HG03378 (cell line): ENCODE data around the gene PA2G4.
A peak's percentile ranks its signal among the peaks of the same experiment; 100 is the strongest.

Source experiments
- ATAC-seq: cut with Tn5 transposase; IDR thresholded peaks from one replicate; pipeline ENCODE4 v1.9.1; 2021; ENCODE audit warnings: mild to moderate bottlenecking, moderate library complexity; ENCODE audit not compliant: unreplicated experiment

PA2G4 gene

DNA sequence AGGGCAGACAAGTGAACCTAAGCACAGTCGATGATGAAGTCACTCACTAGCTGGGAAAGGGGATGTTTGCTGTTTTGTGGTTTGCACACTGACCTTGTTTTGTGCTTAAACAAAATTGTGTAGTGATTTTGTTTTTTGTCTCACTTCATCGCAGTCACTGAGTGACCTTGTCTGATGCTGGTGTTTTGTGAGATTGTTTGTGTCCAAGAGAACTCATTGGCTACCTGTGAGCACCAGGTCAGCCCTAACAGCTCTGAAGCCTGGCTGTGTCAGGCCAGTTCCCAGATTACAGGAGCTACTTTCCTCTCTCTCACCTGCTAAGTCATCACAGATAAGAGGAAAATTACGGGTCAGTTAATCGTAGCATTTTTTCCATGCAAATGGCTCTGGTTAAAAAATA is 19.8 kb downstream of the PA2G4 start:
- no peak for ATAC-seq

DNA sequence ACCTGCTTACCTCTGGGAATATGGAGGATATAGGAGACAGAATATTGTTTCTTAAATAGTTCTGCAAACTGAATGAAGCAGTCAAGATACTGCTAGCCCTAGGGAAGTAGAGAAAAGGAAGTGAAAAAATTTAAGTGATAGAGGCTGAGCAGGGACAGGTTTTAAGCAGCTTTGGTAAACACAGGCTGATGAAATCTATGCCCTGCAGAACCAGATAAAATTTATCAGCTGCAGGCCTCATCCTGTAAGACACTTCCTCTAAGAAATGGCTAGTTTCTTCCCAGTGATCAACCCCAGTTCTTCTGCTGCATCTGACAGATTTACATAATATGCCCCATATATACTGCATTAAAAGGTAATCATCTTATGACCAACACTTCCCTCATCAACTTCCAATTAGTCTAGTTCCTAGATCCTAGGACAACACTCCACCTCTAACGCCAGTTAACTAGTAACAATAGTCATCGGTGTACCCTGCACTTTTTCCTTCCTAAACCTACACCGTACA is 22.4 kb downstream of the PA2G4 start:
- no peak for ATAC-seq

DNA sequence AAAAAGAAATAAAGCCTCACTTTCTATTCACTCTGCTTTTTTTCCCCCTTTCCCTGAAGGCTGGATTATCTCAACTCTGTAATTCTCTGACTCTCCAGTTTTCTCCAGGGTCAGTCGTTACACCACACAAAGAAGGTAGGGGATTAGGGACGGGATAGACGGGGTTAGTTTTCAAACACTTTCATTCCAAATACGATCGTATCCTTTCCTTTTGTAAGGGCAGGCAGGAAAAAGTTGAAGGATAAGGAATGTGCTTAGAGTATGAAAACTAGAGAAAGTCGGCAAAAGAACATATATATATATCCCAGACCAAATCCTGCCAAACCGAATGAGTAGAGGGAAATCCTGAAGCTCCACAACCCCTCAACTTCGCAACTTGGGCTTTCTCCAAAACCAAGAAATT is 23.1 kb downstream of the PA2G4 start:
- no peak for ATAC-seq

DNA sequence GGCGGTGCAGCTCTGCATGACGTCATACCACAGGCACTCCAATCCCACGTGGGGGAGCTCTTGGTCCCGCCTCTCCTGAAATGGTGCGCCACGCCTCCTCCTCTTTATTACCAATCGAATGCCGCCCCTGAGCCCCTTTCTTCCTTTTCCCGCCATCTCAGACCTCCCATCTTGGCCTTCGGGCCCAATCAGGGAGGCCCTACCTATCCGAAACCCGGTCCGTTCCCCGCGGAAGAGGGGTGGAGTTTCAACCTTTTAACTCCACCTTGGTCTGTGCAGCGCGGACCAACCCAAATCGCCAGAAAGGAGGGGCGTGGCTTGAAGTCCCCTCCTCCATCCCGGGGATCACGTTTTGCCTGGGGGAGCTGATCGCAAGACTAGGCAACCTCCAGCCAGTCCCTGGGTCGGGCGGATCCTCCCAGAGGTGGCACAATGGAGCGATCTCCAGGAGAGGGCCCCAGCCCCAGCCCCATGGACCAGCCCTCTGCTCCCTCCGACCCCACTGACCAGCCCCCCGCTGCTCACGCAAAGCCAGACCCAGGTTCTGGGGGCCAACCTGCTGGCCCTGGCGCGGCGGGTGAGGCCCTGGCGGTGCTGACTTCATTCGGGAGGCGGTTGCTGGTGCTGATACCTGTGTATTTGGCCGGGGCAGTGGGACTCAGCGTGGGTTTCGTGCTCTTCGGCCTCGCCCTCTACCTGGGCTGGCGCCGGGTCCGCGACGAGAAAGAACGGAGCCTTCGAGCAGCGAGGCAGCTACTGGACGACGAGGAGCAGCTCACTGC is 23.7 kb downstream of the PA2G4 start, which contains the start of gene ESYT1:
Gene ESYT1, plus strand, starts transcription at position 380 of the 782 bp plus-strand sequence. Its CDS starts 53 bp downstream, at position 433.
- peak; percentile 83 for ATAC-seq

DNA sequence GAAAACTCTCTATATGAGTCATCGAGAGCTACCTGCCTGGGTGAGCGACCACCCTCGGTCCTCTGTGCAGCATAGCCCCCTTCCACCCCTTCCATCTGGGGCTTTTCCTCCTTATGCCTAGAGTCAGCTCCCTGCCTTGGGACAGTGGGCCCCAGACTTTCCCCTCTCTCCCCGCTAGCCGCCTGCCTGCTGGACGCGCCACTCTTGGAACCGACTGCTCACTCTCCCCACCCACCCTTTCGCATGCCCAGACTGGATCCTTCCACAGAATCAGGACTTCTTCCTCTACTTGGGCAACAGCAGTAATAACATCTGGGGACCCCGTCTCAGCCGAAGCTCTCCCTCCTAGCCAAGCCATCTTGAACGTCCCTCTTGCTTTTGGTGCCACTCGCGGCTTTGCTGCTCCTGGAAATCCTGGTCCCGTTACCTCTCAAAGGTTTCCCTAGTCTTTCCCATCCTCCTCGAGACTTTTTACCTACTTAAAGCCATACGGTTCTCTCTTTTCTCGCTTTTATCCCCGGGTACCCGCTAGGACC is 24.4 kb downstream of the PA2G4 start:
- no peak for ATAC-seq

DNA sequence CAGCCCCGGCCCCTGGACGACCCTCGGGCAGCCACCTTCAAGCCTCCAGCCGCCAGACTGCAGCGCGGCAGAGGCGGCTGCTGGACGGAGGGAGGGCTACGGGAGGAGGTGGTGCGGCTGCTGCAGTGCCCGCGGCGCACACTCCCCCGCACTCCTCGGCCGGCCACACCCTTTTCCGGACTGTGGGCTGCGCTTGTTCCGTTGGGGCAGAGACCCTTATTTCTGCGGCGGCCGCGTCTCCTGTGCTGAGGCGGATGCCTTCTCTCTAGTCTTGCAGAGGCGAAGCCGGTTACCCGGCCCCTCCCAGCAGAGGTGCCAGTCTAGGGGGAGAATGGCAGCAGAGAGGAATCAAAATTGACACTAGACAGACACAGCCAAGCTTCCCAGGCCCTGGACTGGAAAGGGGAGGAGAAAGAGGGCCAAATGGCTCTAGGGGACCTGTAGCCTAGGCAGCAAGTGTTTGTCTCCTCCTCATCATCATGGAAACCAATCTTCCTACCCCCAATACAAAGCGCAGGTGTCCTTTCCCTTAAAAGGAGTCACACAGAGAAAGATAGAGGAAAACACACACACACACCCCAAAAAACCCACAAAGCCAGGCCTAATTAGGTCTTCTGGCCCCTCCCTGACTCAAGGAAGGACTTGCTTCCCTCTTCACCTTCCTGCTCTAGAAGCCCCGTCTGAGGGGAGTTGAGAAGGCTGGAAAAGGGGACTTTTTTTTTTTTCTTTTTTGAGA is 25.0 kb downstream of the PA2G4 start:
- no peak for ATAC-seq

DNA sequence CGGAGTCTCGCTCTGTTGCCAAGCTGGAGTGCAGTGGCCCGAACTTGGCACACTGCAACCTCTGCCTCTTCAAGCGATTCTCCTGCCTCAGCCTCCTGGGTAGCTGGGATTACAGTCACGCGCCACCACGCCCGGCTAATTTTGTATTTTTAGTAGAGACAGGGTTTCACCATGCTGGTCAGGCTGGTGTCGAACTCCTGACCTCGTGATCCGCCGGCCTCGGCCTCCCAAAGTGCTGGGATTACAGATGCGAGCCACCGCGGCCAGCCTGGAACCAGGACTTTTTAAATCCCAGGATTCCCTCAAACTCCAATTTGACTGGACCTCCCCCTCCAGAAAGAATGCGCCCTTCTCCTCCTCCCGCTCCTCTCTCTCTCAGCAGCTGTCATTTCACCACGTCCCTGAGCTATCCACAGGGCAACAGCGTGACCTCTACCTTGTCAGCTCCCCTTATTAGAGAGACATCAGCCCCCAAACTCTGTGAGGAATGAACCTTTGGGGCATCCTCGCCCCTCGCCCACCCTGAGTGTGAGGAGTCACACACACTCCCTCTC is 25.7 kb downstream of the PA2G4 start:
- ATAC-seq: no peak

DNA sequence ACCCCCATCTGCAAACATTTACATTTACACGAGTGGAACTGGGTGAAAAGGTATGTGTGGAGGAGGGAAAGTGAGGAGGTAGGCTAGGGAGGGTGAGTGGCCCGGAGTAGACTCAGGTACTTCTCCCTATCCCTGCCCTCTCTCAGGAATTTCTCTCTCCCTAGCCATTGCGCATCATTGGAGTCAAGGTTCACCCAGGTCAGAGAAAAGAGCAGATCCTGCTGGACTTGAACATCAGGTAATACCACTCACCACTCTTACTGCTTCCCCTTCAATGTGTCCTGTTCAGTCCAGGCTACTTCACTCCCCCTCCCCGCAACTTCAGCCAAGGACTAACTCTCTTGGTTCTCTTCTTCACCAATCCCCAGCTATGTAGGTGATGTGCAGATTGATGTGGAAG is 26.5 kb downstream of the PA2G4 start:
- ATAC-seq: no peak

DNA sequence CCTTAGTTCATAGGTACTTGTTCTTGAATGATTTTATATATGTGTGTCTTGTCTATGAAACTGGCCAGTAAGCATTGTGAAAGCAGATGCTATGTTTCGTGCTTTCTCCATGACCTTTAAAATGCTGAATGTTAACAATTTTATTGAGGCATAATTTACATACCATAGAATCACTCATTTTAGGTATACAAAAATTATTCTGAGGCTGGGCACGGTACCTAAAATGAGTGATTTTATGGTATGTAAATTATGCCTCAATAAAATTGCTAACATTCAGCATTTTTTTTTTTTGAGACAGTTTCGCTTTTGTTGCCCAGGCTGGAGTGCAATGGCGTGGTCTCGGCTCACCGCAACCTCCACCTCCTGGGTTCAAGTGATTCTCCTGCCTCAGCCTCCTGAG is 30.5 kb downstream of the PA2G4 start:
- no peak for ATAC-seq

DNA sequence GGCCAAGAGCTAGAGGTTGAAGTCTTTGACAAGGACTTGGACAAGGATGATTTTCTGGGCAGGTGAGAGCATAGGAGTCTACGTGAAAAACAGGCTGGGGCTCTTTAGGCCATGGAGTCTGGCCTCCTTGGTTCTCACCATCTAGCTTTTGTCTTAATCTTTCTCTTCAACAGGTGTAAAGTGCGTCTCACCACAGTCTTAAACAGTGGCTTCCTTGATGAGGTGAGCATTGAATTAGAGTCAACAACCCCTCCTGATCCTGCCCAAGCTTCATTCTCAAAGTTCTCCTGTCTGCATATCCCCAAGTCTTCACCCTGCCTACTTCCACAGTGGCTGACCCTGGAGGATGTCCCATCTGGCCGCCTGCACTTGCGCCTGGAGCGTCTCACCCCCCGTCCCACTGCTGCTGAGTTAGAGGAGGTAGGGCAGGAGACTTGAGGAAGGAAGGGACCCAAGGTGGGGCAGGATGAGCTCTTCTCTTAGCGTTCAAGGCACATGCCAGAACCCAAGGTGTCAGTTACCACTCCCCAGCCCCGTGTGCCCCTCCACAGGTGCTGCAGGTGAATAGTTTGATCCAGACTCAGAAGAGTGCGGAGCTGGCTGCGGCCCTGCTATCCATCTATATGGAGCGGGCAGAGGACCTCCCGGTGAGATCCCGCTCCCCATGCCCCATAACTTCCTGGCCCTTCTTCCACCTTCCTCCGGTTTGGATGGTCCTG is 33.7 kb downstream of the PA2G4 start:
- no peak for ATAC-seq

DNA sequence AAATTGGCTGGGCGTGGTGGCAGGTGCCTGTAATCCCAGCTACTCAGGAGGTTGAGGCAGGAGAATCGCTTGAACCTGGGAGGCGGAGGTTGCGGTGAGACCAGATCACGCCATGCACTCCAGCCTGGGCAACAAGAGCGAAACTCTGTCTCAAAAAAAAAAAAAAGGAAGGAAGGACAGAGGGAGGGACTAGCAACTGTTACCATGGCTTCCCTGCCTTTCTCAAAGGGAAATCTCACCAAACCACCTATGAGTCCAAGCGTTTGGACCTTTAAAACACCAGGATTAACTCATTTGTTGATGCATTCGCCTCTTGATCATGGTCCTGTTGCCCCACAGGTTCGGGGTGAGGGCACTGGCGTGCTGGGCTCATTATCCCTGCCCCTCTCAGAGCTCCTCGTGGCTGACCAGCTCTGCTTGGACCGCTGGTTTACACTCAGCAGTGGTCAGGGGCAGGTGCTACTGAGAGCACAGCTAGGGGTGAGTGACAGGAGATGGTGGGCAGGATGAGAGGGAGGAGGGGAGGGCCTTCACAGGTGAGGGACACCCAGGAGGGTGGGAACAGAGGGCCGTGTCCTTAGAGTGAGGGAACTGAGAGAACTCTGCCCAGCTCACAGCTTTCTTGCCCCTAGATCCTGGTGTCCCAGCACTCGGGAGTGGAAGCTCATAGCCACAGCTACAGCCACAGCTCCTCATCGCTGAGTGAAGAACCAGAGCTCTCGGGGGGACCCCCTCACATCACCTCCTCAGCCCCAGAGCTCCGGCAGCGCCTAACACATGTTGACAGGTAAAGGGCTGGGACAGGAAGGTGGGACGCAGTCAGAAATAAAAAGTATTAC is 37.8 kb downstream of the PA2G4 start:
- ATAC-seq: no peak

DNA sequence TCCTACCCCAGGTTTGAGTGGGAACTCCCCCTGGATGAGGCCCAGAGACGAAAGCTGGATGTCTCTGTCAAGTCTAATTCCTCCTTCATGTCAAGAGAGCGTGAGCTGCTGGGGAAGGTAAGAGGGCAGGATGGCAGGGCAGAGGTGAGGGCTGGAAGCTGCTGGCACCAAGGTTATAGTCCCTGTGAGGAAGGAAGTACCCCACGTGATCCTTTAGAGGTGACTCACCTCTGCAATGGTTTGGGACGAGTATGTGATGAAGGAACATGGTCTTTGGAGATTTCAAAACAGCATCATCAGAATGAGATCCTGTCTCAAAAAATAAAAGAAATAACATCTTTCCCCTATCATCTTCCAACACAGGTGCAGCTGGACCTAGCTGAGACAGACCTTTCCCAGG is 38.9 kb downstream of the PA2G4 start:
- no peak for ATAC-seq

DNA sequence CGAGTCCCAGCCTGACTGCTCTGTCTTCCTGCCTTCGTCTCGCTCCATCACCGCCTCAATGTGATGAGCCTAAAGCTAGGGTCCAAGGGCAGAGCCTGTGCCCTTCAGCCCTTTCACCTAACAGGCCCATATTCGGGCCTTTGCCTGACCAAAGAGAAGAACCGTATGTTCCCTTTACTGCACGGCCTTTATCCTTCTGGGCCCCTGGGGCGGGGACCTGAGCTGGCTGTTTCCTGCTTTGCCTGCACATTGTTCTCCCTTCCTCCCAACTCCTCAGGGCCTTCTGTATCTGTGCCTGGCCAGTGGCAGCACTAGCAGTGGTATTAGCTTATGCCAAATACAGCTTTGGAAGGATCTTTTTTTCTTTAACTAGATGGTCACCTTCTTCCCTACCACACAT is 39.5 kb downstream of the PA2G4 start:
- ATAC-seq: no peak

DNA sequence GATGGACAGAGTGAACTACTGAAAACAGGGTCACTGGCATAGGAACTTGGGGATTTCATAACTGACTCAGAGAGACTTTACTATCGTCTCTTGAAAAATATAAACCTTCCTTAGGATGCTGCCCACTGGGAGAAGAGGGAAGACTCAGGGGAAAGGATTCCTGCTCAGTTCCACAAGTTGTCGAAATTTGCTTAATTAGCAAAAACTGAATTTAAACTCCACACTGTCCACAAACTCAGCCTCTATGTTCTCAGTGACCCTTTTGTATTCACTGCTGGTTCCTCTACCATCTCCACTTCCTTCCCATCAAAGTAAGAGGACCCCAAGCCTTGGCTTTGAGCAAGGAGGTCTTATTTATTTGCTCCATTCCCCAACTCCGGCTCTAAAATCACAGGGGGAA is 40.9 kb downstream of the PA2G4 start:
- no peak for ATAC-seq

DNA sequence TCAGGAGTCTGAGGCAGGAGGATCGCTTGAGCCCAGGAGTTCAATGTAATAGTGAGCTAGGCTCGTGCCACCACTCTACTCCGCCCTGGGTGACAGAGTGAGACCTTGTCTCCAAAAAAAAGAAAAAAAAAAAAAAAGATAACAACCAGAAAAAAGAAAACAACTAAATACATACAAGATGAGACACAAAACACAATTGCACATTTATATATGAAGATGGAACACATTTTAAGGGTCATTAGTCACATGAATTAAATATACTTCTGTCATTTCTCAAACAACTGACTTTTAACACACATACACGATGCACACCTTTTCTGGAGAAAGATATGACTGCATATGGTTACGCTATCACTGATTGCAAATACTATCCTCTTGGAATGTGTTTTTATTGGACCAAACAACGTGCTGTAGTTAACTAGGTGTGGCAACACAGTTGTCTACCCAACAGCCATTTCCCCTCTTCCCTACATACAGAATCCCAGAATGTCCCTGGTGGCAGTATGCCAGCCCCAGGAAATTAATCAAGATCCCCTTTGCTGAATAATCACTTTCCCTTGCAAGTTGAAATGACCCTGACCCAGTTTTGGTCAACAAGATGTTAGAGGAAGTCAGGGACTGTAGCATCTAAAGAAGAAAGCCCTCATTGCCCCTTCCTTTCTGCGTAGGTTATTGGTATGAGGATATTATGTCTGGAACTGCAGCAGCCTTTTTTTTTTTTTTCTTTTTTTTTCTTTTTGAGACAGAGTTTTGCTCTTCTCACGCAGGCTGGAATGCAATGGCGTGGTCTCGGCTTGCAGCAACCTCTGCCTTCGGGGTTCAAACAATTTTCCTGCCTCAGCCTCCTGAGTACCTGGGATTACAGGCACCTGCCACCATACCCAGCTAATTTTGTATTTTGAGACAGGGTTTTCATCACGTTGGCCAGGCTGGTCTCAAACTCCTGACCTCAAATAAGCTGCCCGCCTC is 42.4 kb downstream of the PA2G4 start:
- ATAC-seq: no peak

DNA sequence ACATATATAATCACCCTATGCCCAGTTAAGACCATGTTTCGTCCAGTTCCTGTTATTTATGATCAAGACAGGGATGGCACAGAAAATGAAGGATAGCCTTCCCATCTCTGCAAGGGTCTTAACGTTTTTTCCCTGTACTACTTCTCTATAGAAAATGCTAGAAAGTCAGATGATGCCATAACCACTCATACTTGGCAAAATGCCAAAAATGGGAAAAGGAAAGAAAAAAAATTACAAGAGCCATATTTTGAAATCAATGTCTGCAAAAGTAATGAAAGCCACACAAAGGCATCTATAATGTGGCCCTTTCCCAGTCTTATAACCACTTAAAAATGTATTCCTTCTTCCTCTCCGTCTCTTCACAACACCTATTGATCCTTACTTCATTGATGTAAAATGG is 46.2 kb downstream of the PA2G4 start:
- ATAC-seq: no peak

DNA sequence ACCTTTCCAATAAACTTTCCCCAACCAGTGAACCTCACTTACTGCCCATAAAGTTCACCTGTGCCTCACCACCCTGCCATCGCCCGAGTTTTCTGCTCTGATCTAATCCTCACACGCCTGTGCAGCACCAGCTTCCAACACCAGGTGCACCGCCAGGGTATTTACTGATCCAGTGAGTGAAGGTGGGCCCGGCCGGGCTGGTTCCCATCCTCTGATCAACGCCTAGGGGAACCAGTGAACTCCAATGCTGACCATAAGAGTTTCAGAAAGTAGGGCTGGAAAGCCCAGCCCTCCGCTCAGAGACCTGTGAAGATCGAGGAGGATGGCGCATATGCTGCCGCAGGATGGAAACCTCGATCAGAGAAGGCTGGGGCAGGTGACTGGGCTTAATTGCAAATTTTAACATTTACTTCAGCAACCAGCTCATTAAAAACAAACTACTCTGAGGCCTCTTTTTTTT is 47.3 kb downstream of the PA2G4 start:
- no peak for ATAC-seq

DNA sequence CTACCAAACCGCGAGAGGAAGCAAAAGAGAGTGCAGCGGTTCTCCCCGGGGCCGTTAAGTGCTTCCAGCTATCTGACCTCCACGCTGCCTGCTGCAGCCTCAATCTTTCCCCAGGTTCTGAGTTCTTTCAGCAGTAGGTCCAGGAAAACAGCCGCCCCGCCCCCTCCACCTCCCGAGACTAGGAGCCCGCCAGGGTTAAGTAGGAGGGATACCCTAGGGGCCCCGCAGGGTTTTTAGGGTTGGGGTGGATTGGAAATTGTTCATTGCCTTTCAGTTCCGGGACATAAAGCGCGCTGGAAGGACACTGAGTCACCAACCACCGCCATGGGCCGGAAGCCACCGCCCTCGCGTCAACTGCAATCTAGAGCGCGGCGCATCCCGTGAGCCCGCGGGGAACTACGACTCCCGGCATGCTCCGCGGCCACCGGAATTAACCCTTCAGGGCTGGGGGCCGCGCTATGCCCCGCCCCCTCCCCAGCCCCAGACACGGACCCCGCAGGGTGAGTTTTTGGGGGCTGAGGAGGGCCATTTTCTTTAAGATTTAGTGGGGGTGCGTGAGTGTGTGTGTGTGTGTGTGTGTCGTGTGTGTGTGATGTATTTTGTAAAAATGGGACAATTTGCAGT is 47.9 kb downstream of the PA2G4 start, which contains the start of gene MYL6B:
Gene MYL6B, plus strand, starts transcription at position 456 of the 624 bp plus-strand sequence. CDS start 1,332 bp downstream, outside the sequence.
- ATAC-seq: peak; percentile 73
